Measurements from ENCODE around the gene TXNDC16. TPM values are rescaled to one million over a fixed set of nuclear protein-coding genes. Genes with fewer than 3 reads are reported as not detected.

TXNDC16 gene
- total RNA-seq, 6 donors from 2014 or later = 4.2 to 13.3 (median 8.0) TPM

GRCh38 chr14:52546318-52546670 is 6.0 kb downstream of the TXNDC16 start:
- Histone ChIP-seq H3K9me3 (no peaks in the 10 kb centered on the region), H3K36me3 (no peaks in the 10 kb centered on the region), H3K4me3 (no peak overlapping the region), H3K27ac (no peak overlapping the region), H3K27me3 (no peaks in the 10 kb centered on the region), H3K4me1 (peaks cover 8 to 10% (median 9%) of the 10 kb centered on the region in 4 donors)
- TF ChIP-seq POLR2A (IDR thresholded peaks at IDR 0.05) = no peak
- no peak for TF ChIP-seq EP300 (IDR thresholded peaks at IDR 0.05)
- TF ChIP-seq POLR2AphosphoS5 (IDR thresholded peaks at IDR 0.05) = no peak
- no peak for TF ChIP-seq CTCF (IDR thresholded peaks at IDR 0.05)
- DNase-seq (no peak), ATAC-seq (ENCODE audit: low FRiP score in 2 of 2) (no peak)
- WGBS, 2 donors = 91 to 99% methylated on average over 4 of the region's 4 CpGs

- Histone ChIP-seq H3K36me3 (no peaks in the 10 kb centered on the region), H3K27me3 (no peaks in the 10 kb centered on the region), H3K4me1 (peaks cover 3 to 5% (median 4%) of the 10 kb centered on the region in 4 donors), H3K27ac (no peak overlapping the region), H3K9me3 (no peaks in the 10 kb centered on the region), H3K4me3 (no peak overlapping the region)
- 87 to 89% methylated on average over 7 of the region's 7 CpGs for whole genome bisulfite sequencing, 2 donors
- ATAC-seq (ENCODE audit: low FRiP score in 2 of 2) = no peak
- TF ChIP-seq POLR2A (IDR thresholded peaks at IDR 0.05) (no peak), CTCF (IDR thresholded peaks at IDR 0.05) (no peak), EP300 (IDR thresholded peaks at IDR 0.05) (no peak), POLR2AphosphoS5 (IDR thresholded peaks at IDR 0.05) (no peak)
- DNase-seq = no peak
These were observed 6.6 kb downstream of the TXNDC16 start for GRCh38 chr14:52545584-52546317.

- no peaks in the 10 kb centered on the region for H3K4me1 ChIP-seq
- no peaks in the 10 kb centered on the region for H3K27me3 ChIP-seq
- peaks cover 3 to 45% (median 8%) of the 10 kb centered on the region in 4 donors for H3K36me3 ChIP-seq
- 58 to 60% methylated on average over 2 of the region's 2 CpGs for WGBS, 2 donors
- ATAC-seq (ENCODE audit: low FRiP score in 2 of 2) (no peak), DNase-seq (no peak)
- no peak overlapping the region for H3K4me3 ChIP-seq
- no peak overlapping the region for H3K27ac ChIP-seq
- no peaks in the 10 kb centered on the region for H3K9me3 ChIP-seq
- TF ChIP-seq POLR2AphosphoS5 (IDR thresholded peaks at IDR 0.05) (no peak), CTCF (IDR thresholded peaks at IDR 0.05) (no peak), POLR2A (IDR thresholded peaks at IDR 0.05) (no peak), EP300 (IDR thresholded peaks at IDR 0.05) (no peak)
These were observed 13.7 kb downstream of the TXNDC16 start for GRCh38 chr14:52538623-52539022.

DNA sequence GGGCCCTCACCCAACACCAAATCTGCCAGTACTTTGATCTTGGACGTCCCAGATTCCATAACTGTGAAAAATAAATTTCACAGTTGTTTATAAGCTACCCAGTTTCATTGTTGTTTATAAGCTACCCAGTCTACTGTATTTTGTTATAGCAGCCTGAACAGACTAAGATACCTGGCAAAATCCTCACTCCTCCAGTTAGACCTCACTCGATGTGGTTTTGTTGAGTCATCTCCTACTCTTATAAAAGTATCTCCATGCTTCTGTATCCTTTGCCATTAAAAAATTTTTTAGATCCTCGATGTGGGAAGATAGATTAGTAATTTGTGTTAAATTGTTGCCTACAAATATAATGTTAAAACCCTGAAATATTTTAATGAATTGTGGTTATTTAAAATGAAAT is 16.0 kb downstream of the TXNDC16 start:
- ATAC-seq (ENCODE audit: low FRiP score in 2 of 2) (no peak), DNase-seq (no peak)
- Histone ChIP-seq H3K9me3 (no peaks in the 10 kb centered on the region), H3K36me3 (peaks cover 3 to 46% (median 8%) of the 10 kb centered on the region in 4 donors), H3K4me1 (no peaks in the 10 kb centered on the region), H3K4me3 (no peak overlapping the region), H3K27ac (no peak overlapping the region), H3K27me3 (no peaks in the 10 kb centered on the region)
- TF ChIP-seq CTCF (IDR thresholded peaks at IDR 0.05) = no peak
- TF ChIP-seq POLR2AphosphoS5 (IDR thresholded peaks at IDR 0.05) = no peak
- TF ChIP-seq EP300 (IDR thresholded peaks at IDR 0.05) = no peak
- no peak for TF ChIP-seq POLR2A (IDR thresholded peaks at IDR 0.05)
- WGBS, 2 donors = 91 to 98% methylated on average over 3 of the region's 3 CpGs

DNA sequence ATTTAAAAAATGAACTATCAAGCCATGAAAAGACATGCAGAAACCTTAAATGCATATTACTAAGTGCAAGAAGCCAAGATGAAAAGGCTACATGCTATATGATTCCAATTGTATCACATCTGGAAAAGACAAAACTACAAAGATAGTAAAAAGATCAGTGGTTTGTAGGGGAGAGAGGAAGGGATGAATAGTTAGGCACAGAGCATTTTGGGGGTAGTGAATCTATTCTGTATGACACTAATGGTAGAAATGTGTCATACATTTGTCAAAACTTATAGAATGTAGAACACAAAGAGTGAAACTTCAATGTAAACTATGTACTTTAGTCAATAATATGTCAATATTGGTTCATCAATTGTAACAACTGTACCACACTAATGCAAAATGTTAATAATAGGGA is 20.8 kb downstream of the TXNDC16 start:
- Histone ChIP-seq H3K4me3 (no peak overlapping the region), H3K27ac (peak overlapping the region in 1 of 4 donors; percentile 10), H3K36me3 (peaks cover 3 to 30% (median 8%) of the 10 kb centered on the region in 4 donors), H3K27me3 (no peaks in the 10 kb centered on the region), H3K4me1 (no peaks in the 10 kb centered on the region), H3K9me3 (no peaks in the 10 kb centered on the region)
- ATAC-seq (ENCODE audit: low FRiP score in 2 of 2) = no peak
- TF ChIP-seq POLR2A (IDR thresholded peaks at IDR 0.05) (no peak), CTCF (IDR thresholded peaks at IDR 0.05) (no peak), EP300 (IDR thresholded peaks at IDR 0.05) (no peak), POLR2AphosphoS5 (IDR thresholded peaks at IDR 0.05) (no peak)
- no peak for DNase-seq

All from upper lobe of left lung (tissue), 6 donors.